HG02884 (cell line): Measurements from ENCODE around the gene FHOD3.

Experiments
- ATAC-seq: cut with Tn5 transposase; IDR thresholded peaks from one replicate; pipeline ENCODE4 v1.9.1; 2021; ENCODE audit warnings: mild to moderate bottlenecking, moderate library complexity; ENCODE audit not compliant: unreplicated experiment

The FHOD3 gene

DNA sequence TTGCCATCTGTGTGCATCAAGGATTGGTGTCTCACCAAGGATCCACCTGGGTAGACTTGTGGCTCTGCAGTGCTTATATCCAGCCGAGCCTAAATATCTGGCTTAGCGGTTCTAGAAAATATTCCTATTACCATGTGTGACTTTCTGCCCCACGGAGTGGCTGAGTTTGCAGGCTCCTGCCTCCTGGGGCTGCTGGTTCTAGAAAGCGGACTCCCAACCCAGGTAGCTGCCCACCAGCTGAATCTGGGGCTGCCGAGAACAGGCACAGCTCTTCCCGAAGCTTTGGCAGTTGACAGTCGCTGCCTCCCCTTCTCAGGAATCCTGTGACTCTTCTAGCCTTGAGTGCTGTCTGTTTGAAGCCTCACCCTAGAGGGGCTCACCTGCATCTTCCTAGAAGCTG lies 426.7 kb downstream of the FHOD3 start:
- no peak for ATAC-seq

DNA sequence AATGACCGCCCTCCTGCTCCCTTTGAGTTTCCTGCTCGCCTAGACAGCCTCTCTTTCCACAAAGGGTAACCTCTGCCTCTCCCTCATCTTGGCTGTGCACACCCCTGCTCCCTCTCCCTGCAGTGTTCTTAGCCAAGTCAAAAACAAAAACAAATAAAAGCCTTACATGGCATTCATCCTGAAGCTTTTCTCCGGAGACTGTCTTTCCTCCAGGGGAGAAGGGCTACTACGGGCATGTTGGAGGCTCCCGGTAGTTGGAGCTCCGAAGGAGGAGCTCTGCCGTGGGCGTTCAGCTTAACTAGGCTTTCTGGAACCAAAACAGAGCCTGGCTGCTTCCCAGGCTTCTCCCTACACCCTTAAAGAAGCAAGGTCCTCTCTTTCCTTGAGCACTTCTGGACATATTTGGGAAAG lies 427.1 kb downstream of the FHOD3 start:
- ATAC-seq: no peak

DNA sequence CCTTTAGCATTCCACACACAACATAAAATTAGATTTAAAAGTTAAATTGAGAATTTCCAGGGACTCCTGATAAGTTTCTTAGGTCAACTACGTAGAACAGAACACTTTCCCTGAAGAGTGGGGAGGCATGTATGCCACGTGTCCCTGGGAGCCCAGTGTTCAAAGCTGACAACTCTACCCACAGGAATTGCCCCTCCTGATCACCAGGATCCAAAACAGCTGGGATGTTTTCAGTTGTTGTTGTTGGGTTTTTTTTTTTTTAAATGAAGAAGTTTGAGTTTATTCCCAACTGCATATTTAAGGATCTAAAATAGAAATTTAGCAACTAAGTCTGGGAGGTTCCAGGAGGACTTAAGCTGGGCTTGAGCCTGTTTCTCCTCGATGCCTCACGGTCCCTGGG lies 430.8 kb downstream of the FHOD3 start:
- no peak for ATAC-seq

DNA sequence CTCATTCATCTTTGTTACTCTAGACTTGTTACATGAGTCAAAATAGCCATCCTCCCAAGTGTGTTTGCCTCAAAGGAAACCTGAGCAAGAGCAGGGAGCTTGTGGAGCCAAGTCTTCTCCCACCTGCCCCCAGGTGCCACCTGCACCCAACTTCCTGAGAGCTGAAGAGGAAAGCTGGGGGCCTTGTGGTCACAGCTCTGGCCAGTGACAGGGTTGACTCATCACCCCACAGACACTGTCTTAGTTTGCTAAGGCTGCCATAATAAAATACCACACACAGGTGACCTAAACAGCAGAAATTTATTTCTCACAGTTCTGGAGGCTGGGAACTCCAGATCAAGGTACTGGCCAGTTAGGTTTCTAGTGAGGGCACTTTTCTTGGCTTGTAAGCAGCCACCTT lies 431.7 kb downstream of the FHOD3 start:
- no peak for ATAC-seq

DNA sequence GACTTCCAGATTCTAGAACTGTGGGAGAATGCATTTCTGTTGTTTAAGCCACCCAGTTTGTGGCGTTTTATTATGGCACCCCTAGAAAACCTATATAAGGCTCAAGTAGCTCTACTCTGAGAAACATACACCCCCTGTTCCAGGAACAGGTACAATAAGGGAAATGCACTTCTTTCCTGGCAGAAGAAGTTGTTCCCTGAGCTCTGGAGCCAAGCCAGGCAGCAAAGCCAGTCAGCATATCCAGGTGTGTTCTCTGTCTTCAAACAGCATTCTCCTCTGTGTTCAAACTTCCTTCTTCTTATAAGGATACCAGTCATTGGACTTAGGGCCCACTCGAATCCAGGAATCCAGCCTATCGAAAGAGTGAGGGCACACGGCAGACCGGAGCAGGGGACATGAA lies 434.8 kb downstream of the FHOD3 start:
- ATAC-seq: no peak

DNA sequence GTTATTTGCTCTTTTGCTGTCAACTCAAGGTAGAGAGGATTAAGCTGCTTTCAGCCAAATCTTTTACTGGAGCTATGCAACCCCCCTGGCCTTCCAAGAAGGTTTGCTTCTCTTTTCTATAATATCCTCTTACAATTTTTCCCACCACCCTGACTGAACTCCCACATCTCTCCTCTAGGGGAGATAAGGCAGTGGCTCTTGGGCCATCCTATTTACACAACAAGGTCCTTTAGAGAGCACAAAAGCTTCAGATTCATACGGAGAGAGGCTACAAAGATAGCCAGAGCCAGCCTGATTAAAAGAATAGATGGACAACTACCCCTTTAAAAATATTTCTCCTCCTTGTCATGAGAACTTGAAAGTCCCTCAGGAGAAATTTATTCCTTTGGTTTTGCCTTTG lies 435.6 kb downstream of the FHOD3 start:
- no peak for ATAC-seq

DNA sequence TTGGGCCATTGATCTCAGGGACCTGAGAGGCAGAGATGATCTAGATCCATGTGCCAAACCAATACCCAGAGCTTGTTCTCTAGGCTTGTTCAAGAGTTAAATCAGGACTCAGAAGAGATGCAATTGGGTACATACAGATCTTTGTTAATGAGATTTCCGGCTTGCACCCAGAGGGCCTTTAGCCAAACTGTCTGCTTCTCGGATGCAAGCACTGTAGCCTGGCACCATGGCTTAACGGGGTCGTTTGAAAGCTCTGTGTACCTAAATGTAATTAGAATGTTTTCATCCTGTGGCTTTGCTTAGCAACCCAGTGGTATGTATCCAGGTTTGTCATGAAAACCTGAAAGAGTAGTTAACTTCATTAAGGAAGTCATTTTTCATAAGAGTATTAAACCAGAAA lies 437.1 kb downstream of the FHOD3 start:
- no peak for ATAC-seq

DNA sequence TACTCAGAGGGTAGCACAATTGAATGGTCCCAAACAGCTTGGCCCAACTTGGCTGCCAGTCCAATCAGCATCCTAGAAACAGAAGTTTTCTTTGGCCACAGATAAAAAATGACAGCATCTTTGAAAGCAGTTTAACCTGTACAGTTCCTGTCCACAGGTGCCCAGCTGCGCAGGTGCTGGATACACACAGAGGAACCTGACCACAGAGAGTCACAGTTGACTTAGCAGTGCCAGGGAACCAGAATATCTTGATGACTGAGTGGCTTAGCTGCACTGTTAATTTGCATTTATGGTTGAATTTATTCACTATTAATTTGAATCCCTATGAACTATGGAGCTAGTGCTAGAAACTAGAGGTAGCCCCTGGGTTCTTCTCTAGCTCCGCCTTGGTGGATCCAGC lies 437.6 kb downstream of the FHOD3 start:
- no peak for ATAC-seq

DNA sequence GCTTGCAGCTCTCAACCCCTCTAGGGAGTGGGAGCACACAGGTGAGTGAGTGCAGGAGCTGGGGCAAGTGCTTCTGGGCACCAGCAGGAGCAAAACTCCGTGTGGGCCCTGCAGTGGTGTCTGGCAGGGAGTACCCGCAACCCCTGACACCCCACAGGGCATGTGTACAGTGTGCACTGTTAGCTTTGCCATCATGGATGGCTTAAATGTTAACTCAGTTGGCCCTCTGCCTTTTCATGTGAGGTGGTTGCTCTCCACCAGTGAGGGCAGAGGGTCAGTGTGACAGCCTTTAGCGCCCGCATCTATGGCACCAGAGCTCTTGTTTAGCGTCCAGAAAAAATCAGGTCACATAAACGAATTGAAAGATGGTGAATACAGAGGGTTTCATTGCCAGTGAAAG lies 438.6 kb downstream of the FHOD3 start:
- ATAC-seq: no peak

DNA sequence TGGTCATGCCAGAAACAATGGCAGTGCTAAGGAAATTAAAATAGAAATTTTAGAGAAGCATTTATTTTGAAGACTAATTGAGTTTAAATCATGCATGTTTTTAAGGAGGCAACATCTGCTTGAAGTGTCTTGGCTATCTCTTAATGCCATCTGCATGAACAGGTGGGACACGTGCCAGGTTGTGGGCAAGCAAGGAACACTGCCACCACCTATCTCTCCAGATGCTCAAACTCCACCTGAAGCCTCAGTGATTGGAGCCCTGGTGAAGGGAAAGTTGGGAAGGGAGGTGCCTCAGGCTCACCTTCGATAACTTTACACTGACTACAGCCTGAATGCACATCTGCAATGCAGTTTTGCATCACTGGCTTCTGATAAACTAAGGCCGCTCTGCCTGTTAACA lies 439.8 kb downstream of the FHOD3 start:
- no peak for ATAC-seq

DNA sequence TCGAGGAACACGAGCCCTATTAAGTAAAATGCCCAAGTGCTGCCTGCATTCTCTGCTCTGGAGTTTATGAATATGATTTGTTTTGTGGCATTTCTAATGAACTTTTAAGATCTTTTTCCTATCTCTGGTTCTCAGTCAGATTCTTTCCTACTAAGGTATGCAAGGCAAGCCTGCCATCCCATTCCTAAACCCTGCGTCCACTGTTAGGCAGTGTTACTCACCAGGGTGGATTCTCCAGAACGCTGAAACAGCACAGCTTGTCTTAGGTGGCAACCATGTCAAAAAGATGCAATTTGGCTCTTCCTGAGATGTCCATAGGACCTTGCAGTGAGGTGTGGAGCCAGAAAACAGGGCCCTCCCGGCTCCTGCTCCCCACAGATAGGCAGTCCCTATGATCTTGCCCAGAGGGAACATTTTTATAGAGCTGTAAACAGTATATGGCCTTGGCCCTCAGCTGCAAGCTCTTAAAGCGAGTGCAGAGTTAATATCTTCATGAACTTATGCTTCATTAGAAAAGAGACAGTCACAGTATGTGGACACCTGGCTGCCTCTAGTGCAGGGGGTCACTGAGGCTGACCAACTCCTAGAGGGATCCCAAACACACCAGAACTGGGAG lies 446.9 kb downstream of the FHOD3 start:
- no peak for ATAC-seq

DNA sequence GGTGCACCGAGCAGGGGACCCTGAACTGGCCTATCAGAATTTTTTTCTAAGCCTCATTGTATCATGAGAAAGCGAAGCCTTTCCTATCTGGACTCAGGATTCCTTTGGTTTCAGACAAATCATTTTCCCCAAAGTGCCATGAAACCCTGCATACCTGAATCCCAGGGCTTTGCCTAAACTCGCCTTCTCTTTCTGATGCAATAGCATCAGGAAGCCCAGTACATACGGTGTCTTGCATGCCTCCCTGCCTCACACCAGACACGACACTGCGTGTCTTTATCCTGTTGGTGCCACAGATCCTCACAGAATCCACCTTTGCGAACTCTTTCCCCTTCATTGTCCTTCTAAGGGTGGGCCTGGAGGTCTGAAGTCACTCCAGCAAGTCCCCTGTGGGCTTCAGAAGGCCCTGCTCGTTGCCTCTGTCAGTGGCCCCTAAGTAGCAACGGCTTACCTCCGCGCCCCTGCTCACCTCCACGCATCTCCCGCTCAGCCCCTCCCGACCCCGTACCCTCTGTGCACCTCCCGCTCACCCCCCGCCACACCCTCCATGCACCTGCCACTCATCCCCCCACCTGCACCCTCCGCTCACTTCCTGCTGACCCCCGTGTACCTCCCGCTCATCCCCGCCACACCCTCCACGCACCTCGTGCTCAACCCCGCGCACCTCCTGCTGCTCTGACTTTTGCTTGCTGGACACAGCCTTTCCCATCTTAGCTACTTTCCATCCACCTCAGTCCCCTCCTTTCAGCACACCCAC lies 447.9 kb downstream of the FHOD3 start:
- no peak for ATAC-seq

DNA sequence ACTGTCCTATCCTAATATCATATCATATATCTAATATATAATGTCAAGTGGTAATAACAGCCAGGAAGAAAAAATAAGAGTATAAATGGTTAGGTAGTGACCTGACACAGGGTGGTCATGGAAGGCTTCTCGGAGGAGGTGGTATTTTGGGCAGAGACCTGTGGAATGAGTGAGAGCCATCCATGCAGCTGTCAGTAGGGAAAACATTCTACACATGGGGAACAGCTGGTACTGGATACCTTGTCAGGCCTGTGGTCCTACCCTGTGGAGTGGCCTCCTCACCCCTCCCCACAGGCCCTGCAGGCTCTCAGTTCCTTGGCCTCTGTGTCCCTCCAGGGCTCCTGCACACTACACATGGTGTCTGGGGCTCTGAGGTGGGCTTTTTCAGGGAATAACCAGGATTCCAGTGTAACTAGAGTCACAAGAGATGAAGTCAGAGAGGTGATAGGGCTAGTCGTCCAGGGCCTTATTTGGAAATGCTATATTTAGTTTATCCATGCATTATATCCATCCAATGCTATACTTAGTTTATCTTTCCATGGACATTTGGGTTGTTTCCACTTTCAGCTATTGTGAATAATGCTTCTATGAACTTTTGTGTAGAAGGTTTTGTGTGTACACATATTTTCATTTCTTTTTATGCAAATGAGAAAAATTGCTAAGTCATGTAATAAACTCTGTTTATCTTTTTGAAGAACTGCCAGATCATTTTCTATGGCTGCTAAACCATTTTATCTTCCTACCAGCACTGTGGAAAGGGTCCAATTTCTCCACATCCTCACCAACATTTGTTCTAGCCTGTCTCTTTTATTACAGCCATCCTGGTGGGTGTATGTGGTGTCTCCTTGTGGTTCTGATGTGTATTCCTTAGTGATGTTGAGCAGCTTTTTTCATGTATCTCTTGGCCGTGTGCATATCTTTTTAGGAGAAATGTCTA lies 455.7 kb downstream of the FHOD3 start:
- ATAC-seq: no peak

DNA sequence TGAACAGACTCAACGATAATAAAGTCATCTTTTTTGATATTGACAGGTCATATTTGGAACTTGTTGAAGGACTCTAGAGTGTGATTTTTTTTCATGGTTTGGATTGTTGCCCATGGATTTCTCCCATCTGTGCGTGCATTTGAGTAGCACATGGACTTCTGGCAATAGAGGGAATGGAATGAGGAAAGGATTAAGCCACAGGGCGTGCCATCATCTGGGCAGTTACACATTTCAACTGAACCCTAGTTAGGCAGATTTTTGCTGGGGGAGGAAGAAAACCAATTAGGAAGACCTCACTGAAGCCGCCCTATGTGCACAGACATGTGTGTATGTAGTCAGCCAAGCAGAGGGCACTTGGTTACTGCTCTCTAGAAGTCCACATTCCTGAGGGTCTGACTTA lies 458.7 kb downstream of the FHOD3 start:
- no peak for ATAC-seq

DNA sequence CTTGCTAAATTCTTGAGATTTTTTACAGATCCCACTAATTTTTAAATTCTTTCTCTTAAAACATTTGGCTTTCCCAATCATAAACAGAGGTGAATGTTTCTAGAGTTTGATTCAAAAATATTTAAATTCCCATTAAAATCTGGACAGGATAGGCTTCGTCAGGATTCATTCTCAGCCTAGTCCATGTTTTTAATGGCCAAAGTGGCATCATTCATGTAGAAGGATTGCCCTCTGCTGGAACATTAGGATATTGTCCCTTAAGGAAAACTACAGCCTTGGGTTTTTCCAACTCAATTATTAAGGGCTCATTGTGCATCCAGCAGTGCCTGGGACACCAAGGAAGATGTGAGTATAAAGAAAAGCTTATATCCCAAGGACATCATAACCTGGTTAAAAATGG lies 459.6 kb downstream of the FHOD3 start:
- ATAC-seq: no peak

DNA sequence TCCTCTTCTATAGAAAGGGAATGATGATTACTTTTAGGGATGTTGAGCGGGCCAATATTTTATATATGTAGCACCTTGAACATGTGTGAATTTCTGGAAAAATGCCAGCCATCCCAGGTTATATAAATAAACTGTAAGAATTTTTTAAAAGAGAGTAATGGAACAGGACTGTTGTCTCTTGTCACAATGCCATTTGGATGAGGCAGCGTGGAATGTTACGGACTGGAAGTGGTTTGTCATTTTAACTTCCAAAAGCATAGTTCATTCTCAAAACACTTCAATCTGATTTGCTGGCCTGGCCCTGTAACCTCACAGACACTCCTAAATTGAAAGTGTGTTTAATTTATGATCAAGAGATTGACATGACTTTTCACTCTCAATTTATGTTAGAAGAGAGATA lies 460.5 kb downstream of the FHOD3 start:
- no peak for ATAC-seq

DNA sequence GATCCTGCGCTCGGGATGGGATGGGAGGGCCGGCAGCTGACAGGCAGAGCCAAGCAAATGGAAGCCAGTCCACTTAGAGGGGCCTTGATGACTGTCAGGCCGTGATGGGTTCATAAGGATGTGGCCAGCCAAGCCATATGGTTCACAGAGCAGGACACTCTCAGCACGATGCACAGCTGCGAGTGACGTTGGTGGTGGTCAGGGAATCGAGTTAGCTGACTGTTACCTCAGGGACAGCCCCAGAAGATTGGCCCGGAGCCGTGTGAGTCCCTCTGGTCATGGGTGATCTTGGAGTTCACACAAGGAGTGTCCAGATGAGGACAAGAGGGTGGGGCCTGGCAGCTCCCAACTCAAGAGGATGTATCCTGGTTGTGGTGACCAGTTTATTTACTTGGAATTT lies 461.1 kb downstream of the FHOD3 start:
- ATAC-seq: no peak

DNA sequence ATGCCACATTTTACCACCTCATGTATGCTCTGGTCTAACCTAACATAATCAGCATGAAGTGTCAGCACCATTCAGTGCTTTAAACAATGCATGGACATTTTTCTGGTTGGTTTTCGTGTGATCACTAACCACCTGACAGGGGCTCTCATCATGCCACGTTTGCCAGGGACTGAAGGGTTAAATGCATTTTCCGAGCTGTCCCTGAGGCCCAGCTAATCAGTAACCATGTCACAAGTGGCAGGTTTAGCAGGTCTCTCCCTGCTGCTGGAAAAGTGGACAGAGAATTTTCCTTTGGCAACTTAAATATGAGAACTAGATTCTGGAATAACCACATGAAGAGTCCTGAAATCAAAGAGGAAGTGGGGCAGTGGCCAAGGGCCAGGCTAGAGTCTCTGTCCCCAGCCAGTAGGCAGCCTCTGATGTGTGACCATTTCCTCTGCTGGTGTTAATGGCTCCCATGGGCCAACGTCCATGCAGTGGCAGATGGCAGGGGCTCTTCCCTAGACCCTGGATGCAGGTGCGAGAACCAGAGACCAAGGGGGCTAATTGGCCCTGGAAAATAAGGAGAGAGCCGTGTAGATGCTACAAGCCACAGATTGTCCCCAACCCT lies 461.8 kb downstream of the FHOD3 start:
- ATAC-seq: no peak

DNA sequence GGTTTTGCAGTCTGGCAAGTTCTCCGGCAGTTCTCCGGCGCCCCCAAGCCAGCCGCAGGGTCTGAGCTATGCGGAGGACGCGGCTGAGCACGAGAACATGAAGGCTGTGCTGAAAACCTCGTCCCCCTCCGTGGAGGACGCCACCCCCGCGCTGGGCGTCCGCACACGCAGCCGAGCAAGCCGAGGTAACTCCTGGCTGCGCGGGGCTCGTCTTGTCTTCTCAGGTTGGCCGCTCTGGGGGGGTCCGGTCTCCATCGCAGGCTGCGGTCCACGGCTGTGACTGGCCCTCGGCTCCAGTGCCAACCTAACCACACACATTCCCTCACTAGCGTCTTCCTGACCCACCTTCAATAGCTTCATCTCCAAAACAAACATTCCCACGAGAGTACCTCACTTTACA lies 463.1 kb downstream of the FHOD3 start:
- ATAC-seq: no peak

DNA sequence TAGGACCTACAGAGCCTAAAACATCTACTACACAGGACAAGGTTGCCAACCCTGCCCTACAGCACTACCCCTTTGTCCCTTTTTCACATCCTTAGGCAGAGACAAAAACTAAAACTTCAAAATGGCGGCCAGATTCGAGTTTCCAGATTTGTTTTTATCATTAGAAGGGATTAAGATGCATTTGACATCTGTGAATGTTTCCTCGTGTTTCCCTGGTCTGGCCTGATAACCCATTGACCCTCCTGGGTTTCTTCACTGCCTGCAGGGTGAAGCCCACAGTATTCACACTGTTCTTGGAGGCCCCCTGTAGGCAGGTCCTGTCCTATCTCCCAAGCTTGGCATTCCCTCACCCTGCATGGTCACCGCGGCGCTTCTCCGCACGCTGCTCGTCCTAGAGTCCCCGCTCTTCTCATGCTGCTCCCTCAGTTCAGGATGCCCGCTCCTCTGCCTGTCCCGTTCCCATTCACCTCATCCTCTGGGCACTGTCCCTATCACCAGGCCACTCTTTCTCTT lies 463.7 kb downstream of the FHOD3 start:
- ATAC-seq: no peak

DNA sequence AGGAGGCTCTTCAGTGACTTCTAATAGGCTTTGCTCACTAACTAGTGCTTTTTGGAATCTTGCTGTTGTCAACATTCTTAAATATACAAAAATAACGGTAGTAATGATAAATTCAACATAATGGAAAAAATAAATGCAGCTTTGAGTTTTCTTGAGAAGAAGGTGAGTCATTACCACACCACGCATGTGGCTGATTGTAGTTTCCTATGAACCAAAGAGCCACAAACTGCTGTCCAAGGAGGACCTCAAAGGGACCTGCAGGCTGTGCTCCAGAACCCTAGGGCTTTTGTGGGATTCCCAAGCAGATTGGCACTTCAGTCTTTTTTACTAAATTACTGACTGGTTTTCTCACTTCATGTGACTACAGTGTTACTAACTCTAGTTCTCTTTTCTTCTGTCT lies 464.6 kb downstream of the FHOD3 start:
- ATAC-seq: no peak
